Measurements from ENCODE around the gene LGALS7B. TPM values are rescaled to one million over a fixed set of nuclear protein-coding genes. Genes with fewer than 3 reads are reported as not detected.
"Not testable (repeated sequence)": the region's sequence is repeated elsewhere in the genome, so short reads cannot be mapped to it uniquely, and the experiment has no call there.

Gene LGALS7B
- total RNA-seq, 1 experiment from 2014 or later = 3.6 TPM

DNA sequence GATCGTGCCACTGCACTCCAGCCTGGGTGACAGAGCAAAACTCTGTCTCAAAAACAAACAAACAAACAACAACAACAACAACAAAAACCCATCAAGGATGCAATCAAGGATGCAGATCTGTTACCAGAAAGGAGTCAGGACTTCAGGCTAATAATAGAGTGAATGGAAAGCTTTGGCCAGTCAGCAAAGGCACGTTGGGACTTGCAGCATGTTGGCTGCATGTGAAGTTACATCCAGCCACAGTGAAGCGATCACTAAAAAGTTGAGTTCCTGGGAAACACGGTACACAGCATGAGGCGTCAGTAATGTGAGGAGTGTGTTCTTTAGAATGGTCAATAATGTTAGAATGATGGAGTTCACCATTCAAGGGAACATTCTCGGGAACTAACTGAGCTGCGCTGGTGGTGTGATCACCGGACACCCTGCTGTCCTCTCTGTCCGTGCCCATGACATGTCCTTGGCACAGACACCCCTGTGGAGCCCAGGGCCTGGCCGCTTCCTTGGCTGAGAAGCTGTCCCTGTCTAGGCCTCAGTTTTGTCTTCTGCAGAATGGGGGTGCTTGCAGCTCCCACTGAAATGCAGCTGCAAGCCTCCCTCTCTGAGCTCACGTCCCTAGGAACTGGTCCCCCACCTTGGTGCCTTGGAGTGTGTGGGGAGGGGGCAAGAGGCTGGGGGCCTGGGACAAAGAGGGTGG lies 2.3 kb upstream of the LGALS7B start:
- Histone ChIP-seq H3K27ac (ENCODE audit: low read length) (no peak overlapping the region), H3K27me3 (ENCODE audit: control insufficient read depth, insufficient read depth, low read length) (no peaks in the 10 kb centered on the region), H3K9me3 (ENCODE audit: control insufficient read depth, insufficient read depth, low read depth, low read length) (no peaks in the 10 kb centered on the region), H3K36me3 (ENCODE audit: control insufficient read depth, insufficient read depth, low read length) (no peaks in the 10 kb centered on the region), H3K4me1 (ENCODE audit: control insufficient read depth, insufficient read depth, low read length) (peaks cover 9% of the 10 kb centered on the region), H3K4me3 (ENCODE audit: low read depth in 2 of 2, low read length in 2 of 2) (no peak overlapping the region)
- ChIA-PET POLR2A (interaction anchor here (0.5 to 0.6 kb wide), 5 partner anchors 19 to 273 kb away, joined by 7 to 20 read pairs (median 8); no protein-coding TSS in a partner anchor), CTCF (interaction anchor here (0.7 to 2.3 kb wide), 2 partner anchors 17 to 1014 kb away, joined by 5 to 27 read pairs; no protein-coding TSS in a partner anchor)
- TF ChIP-seq, protein P1, sequence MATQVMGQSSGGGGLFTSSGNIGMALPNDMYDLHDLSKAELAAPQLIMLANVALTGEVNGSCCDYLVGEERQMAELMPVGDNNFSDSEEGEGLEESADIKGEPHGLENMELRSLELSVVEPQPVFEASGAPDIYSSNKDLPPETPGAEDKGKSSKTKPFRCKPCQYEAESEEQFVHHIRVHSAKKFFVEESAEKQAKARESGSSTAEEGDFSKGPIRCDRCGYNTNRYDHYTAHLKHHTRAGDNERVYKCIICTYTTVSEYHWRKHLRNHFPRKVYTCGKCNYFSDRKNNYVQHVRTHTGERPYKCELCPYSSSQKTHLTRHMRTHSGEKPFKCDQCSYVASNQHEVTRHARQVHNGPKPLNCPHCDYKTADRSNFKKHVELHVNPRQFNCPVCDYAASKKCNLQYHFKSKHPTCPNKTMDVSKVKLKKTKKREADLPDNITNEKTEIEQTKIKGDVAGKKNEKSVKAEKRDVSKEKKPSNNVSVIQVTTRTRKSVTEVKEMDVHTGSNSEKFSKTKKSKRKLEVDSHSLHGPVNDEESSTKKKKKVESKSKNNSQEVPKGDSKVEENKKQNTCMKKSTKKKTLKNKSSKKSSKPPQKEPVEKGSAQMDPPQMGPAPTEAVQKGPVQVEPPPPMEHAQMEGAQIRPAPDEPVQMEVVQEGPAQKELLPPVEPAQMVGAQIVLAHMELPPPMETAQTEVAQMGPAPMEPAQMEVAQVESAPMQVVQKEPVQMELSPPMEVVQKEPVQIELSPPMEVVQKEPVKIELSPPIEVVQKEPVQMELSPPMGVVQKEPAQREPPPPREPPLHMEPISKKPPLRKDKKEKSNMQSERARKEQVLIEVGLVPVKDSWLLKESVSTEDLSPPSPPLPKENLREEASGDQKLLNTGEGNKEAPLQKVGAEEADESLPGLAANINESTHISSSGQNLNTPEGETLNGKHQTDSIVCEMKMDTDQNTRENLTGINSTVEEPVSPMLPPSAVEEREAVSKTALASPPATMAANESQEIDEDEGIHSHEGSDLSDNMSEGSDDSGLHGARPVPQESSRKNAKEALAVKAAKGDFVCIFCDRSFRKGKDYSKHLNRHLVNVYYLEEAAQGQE (IDR thresholded peaks at IDR 0.05; ENCODE audit: insufficient read depth in 1 of 2, low read depth in 2 of 2, low read length in 1 of 2) = no peak
- TF ChIP-seq POLR2AphosphoS5 (IDR thresholded peaks at IDR 0.05; ENCODE audit: low read depth, low read length) (no peak), SIN3A (IDR thresholded peaks at IDR 0.05; ENCODE audit: borderline replicate concordance, insufficient read depth, low read depth, low read length) (no peak), TCF7L2 (IDR thresholded peaks at IDR 0.05; ENCODE audit: low read depth, low read length) (no peak)
- TF ChIP-seq, protein P2, sequence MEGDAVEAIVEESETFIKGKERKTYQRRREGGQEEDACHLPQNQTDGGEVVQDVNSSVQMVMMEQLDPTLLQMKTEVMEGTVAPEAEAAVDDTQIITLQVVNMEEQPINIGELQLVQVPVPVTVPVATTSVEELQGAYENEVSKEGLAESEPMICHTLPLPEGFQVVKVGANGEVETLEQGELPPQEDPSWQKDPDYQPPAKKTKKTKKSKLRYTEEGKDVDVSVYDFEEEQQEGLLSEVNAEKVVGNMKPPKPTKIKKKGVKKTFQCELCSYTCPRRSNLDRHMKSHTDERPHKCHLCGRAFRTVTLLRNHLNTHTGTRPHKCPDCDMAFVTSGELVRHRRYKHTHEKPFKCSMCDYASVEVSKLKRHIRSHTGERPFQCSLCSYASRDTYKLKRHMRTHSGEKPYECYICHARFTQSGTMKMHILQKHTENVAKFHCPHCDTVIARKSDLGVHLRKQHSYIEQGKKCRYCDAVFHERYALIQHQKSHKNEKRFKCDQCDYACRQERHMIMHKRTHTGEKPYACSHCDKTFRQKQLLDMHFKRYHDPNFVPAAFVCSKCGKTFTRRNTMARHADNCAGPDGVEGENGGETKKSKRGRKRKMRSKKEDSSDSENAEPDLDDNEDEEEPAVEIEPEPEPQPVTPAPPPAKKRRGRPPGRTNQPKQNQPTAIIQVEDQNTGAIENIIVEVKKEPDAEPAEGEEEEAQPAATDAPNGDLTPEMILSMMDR (IDR thresholded peaks at IDR 0.05) = no peak
- no peak for ATAC-seq
- no TSS peak for BruUV-seq (replicated peaks)
- DNase-seq (ENCODE audit: low read depth, low spot score) = no peak
- in situ Hi-C loops (cut with HindIII; ENCODE audit: low pct_unique_long_range_greater_than_20kb, low sequenced_read_pairs) (loop anchor here (25.0 kb wide), 1 partner anchor 1001 kb away; the partner anchor contains the start of gene LEUTX), intact Hi-C loops (cut with micrococcal nuclease; ENCODE audit: unreplicated experiment) (no loop called here)

DNA sequence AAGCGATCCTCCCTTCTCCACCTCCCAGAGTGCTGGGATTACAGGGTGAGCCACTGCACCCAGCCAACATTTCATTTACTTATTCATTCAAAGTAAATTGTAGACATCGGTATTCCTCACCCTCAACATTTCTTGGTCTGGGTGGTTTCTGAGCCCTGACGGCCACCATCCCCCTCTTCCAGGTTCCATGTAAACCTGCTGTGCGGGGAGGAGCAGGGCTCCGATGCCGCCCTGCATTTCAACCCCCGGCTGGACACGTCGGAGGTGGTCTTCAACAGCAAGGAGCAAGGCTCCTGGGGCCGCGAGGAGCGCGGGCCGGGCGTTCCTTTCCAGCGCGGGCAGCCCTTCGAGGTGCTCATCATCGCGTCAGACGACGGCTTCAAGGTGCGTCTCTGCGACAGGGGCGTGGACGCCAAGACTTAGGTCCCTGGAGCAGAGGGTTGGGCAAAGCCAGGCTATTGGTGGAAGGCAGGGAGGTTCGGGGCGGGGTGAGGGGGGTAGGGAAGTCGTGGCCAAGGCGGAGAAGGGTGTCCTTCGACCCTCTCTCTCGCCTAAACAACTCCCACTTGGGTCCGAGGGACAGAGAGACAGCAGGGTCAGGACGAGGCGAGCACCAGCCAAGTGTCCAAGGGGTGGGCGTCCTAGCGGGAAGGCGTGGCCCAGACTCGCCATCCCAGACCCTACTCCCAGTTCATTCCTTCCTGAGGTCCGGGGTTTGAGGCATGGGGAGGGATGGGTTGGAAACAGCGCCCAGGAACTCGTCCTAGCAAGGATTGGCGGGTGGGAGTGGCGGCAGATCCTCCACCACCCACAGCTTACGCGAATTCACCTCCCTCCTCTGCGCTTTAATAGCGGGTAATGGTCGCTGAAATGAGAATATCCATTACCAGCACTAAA lies 1.8 kb downstream of the LGALS7B start:
- H3K27me3 ChIP-seq (ENCODE audit: control insufficient read depth, insufficient read depth, low read length); CTCF ChIA-PET; DNase-seq (ENCODE audit: low read depth, low spot score); BruUV-seq (replicated peaks); H3K36me3 ChIP-seq (ENCODE audit: control insufficient read depth, insufficient read depth, low read length); H3K27ac ChIP-seq (ENCODE audit: low read length); POLR2A ChIA-PET; H3K9me3 ChIP-seq (ENCODE audit: control insufficient read depth, insufficient read depth, low read depth, low read length); intact Hi-C loops (cut with micrococcal nuclease; ENCODE audit: unreplicated experiment): not testable (repeated sequence)
- in situ Hi-C loops (cut with HindIII; ENCODE audit: low pct_unique_long_range_greater_than_20kb, low sequenced_read_pairs) = loop anchor here (25.0 kb wide), 1 partner anchor 997 kb away; the partner anchor contains the start of gene LEUTX
- peak; percentile 86 for ATAC-seq
- Histone ChIP-seq H3K4me3 (ENCODE audit: low read depth in 2 of 2, low read length in 2 of 2) (peak overlapping the region; percentile 16 to 45), H3K4me1 (ENCODE audit: control insufficient read depth, insufficient read depth, low read length) (peaks cover 11% of the 10 kb centered on the region)

DNA sequence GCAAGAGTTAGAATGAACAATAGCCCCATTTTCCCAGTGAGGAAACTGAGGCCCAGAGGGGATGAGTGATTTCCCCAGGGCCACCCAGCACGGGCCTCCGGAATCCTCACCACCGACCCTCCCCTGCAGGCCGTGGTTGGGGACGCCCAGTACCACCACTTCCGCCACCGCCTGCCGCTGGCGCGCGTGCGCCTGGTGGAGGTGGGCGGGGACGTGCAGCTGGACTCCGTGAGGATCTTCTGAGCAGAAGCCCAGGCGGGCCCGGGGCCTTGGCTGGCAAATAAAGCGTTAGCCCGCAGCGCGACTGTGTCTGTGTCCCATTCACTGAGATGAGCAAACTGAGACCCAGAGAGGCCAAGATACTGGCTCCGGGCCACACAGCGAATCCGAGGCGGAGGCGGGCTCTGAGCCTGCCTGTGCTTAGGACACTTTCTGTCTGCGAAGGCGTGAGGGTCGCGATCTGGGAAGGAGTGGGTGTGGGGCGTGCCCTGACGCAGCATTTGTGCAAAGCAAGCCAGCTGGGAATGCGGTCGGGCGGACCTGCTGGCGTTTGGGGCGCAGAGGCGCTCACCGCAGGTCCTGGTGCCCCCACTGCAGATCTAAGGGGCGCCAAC lies 2.6 kb downstream of the LGALS7B start:
- intact Hi-C loops (cut with micrococcal nuclease; ENCODE audit: unreplicated experiment); H3K36me3 ChIP-seq (ENCODE audit: control insufficient read depth, insufficient read depth, low read length); H3K27ac ChIP-seq (ENCODE audit: low read length): not testable (repeated sequence)

More for the DNA sequence above, 2.6 kb downstream of the LGALS7B start:
- POLR2A ChIA-PET; CTCF ChIA-PET; DNase-seq (ENCODE audit: low read depth, low spot score); BruUV-seq (replicated peaks); H3K27me3 ChIP-seq (ENCODE audit: control insufficient read depth, insufficient read depth, low read length); H3K9me3 ChIP-seq (ENCODE audit: control insufficient read depth, insufficient read depth, low read depth, low read length): not testable (repeated sequence)
- in situ Hi-C loops (cut with HindIII; ENCODE audit: low pct_unique_long_range_greater_than_20kb, low sequenced_read_pairs) = loop anchor here (25.0 kb wide), 1 partner anchor 996 kb away; the partner anchor contains the start of gene LEUTX
- peak overlapping the region in 1 of 2 experiments; percentile 19; a peak in 1 of 4 replicates for H3K4me3 ChIP-seq (ENCODE audit: low read depth in 2 of 2, low read length in 2 of 2)
- peaks cover 11% of the 10 kb centered on the region for H3K4me1 ChIP-seq (ENCODE audit: control insufficient read depth, insufficient read depth, low read length)
- ATAC-seq = peak; percentile 89

All from Panc1 (cell line).